Kidney epithelial cell (primary cell): ENCODE measurements around the gene TMEM150A. TPM values are rescaled to one million over a fixed set of nuclear protein-coding genes. Genes with fewer than 3 reads are reported as not detected.
"Not testable (repeated sequence)": the region's sequence is repeated elsewhere in the genome, so short reads cannot be mapped to it uniquely, and the experiment has no call there.

Experiments used
- DNase-seq: peaks from one replicate; pipeline ENCODE4 v3.0.0-alpha.2; 2010; ENCODE audit warnings: low read depth
- H3K27me3 ChIP-seq: 2 replicates; pipeline ENCODE4 v1.6.0; 2011; ENCODE audit warnings: low read length; ENCODE audit not compliant: control insufficient read depth, insufficient read depth
- H3K36me3 ChIP-seq: 2 replicates; pipeline ENCODE4 v1.5.1; 2011; ENCODE audit warnings: low read length; ENCODE audit not compliant: control insufficient read depth, insufficient read depth
- H3K4me3 ChIP-seq: 2 replicates; pipeline ENCODE4 v1.5.1; 2011; ENCODE audit warnings: low read depth, mild to moderate bottlenecking, control low read depth, low read length
- CTCF ChIP-seq: IDR thresholded peaks from 2 replicates; pipeline ENCODE4 v1.5.1; 2011; ENCODE audit warnings: mild to moderate bottlenecking, moderate library complexity, low read length, control low read depth, inconsistent platforms; ENCODE audit not compliant: insufficient read depth, poor library complexity, severe bottlenecking
- total RNA-seq: library from RNA; depleted of rRNA; stranded (reverse); fragments of >200 nt; gene quantifications from 2 replicates; pipeline ENCODE4 v1.2.3, GENCODE V29; 2015

Gene TMEM150A
- total RNA-seq, 1 donor from 2014 or later, result 19.1 TPM

- no peak for TF ChIP-seq CTCF
- Histone ChIP-seq H3K4me3 (no peak overlapping the region), H3K36me3 (no peaks in the 10 kb centered on the region), H3K27me3 (no peaks in the 10 kb centered on the region)
- no peak for DNase-seq
Observed at GRCh38 chr2:85615413-85615728, 12.9 kb upstream of the TMEM150A start.

GRCh38 chr2:85614757-85615156 lies 12.3 kb upstream of the TMEM150A start:
- H3K36me3 ChIP-seq, H3K4me3 ChIP-seq, DNase-seq, H3K27me3 ChIP-seq: not testable (repeated sequence)

- Histone ChIP-seq H3K4me3 (no peak overlapping the region), H3K36me3 (peaks cover 1% of the 10 kb centered on the region), H3K27me3 (no peaks in the 10 kb centered on the region)
- no peak for TF ChIP-seq CTCF
- DNase-seq, result no peak
Observed at GRCh38 chr2:85613717-85614515, 11.4 kb upstream of the TMEM150A start.

- Histone ChIP-seq H3K36me3 (peaks cover 4% of the 10 kb centered on the region), H3K27me3 (no peaks in the 10 kb centered on the region), H3K4me3 (peak within 1 kb of the TSS; percentile 94)
- no peak for TF ChIP-seq CTCF
- no peak for DNase-seq
Observed at GRCh38 chr2:85611705-85612587, 9.4 kb upstream of the TMEM150A start, which contains the start of gene C2orf68. C2orf68 (minus strand) TSS chr2:85612066; CDS start chr2:85611984, 82 bp downstream.

- DNase-seq, result no peak
Observed at GRCh38 chr2:85611217-85611704, 8.8 kb upstream of the TMEM150A start.

More at GRCh38 chr2:85611217-85611704, 8.8 kb upstream of the TMEM150A start:
- no peak for TF ChIP-seq CTCF
- H3K27me3 ChIP-seq, result no peaks in the 10 kb centered on the region
- H3K4me3 ChIP-seq, result peak overlapping the region; percentile 94
- peaks cover 4% of the 10 kb centered on the region for H3K36me3 ChIP-seq
